NT2/D1 (cell line): ENCODE measurements around the gene TSPAN9.

Experiments
- YY1 ChIP-seq: IDR thresholded peaks from 2 replicates; pipeline ENCODE4 v1.6.1; 2011; ENCODE audit not compliant: insufficient read length, insufficient read depth
- ZNF274 ChIP-seq: IDR thresholded peaks from 2 replicates; pipeline ENCODE4 v1.6.1; 2011; ENCODE audit warnings: mild to moderate bottlenecking, low read depth, low read length

DNA sequence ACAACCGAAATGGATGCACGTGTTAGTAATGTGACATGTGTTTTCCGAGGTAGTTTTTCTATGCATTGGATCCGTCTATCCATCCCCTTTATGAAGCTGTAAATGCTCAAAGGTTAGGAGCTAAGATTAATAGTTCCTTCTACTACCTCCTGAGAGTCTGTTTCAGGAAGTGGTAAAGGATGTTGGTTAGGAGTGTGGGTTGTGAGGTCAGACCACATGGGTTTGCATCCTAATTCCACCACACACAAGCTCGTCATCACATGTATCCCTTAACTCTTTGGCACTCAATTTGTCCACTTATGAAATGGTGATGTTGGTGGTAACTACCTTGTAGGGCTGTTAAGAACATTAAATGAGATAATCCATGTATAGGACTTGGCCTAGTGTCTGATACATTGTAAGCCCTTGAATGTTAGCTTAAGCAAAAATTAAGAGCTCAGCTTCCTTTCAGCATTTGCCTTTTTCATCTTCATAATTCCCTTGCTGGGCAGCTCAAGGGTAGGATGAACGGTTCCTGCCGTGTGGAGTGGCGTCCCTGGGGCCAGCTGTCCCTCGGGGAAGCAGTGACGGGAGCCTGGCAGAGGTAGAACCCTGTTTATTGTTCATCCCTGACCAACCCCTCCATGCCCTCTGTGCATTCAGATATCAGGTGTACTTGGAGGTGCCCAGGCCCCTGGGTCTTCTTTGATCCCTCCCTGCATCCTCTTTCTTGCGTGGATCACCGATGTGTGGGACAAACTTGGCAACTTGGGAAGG is 52.3 kb downstream of the TSPAN9 start:
- TF ChIP-seq YY1 (no peak), ZNF274 (no peak)
